Esophagus squamous epithelium (tissue), 5 donors: ENCODE data around the gene SHC1. TPM values are rescaled to one million over a fixed set of nuclear protein-coding genes. Genes with fewer than 3 reads are reported as not detected.

ENCODE experiments used
- DNase-seq: peaks from one replicate; lab custom pipeline; 2025; lab: John Stamatoyannopoulos, UW
- H3K27ac ChIP-seq, 4 donors: fragments of 200-600 bp; sonication (generic); one replicate each; pipeline ENCODE4 v1.5.1; 2016 to 2019; ENCODE audit warnings: mild to moderate bottlenecking in 1 of 4
- H3K27me3 ChIP-seq, 4 donors: fragments of 200-600 bp; sonication (generic); 1 replicate in 3 of 4; 2 replicates in 1 of 4; pipeline versions ENCODE4 v1.5.1 to v1.6.0; 2017 to 2021; ENCODE audit warnings: antibody characterized with exemption in 1 of 4
- H3K36me3 ChIP-seq, 3 donors: fragments of 200-600 bp; sonication (generic); one replicate each; pipeline ENCODE4 v1.5.1; 2016 to 2019
- H3K4me1 ChIP-seq, 3 donors: fragments of 200-600 bp; sonication (generic); one replicate each; pipeline ENCODE4 v1.5.1; 2017 to 2019
- H3K4me3 ChIP-seq, 4 donors: fragments of 200-600 bp; sonication (generic); 1 replicate in 3 of 4; 2 replicates in 1 of 4; pipeline ENCODE4 v1.5.1; 2016 to 2019; ENCODE audit warnings: mild to moderate bottlenecking in 2 of 4, moderate library complexity in 1 of 4
- H3K9me3 ChIP-seq, 3 donors: fragments of 200-600 bp; sonication (generic); one replicate each; pipeline ENCODE4 v1.5.1; 2016 to 2019
- POLR2A ChIP-seq, 4 donors: fragments of 450-650 bp; IDR thresholded peaks; one replicate each; pipeline ENCODE4 v1.6.1; 2017; ENCODE audit warnings: antibody characterized with exemption in 4 of 4, mild to moderate bottlenecking in 4 of 4, moderate library complexity in 3 of 4
- WGBS, 2 donors: methylation state at CpG; one replicate each; pipeline ENCODE4 v1.1.5; 2018; 5-methylcytosine and 5-hydroxymethylcytosine counted together
- intact Hi-C: fragments of 100-400 bp; cut with DNase I; formaldehyde crosslinking; loops from one replicate; pipeline ENCODE4 v1.15.0; 2022
- total RNA-seq, 4 donors: library from RNA; depleted of rRNA; stranded (reverse); fragments of >200 nt; gene quantifications; one replicate each; pipeline ENCODE4 v1.1.0, GENCODE V29; 2016
- TF ChIP-seq, protein P1 (sequence below), 6 experiments: fragments of 450-650 bp in 4 of 6; fragments of 200-600 bp in 2 of 6; sonication (generic) in 2 of 6; IDR thresholded peaks; one replicate each; pipeline ENCODE4 v1.5.1; 2016 to 2019; ENCODE audit warnings: antibody characterized with exemption in 6 of 6, mild to moderate bottlenecking in 4 of 6, moderate library complexity in 4 of 6
- donor health status: DM: yes; HTN: yes; CAD: no.

The SHC1 gene
- total RNA-seq, 4 donors from 2014 or later: 37.6 to 80.9 (median 65.8) TPM

GRCh38 chr1:154975409-154976059 is 5.0 kb upstream of the SHC1 start:
- no peaks in the 10 kb centered on the region for H3K27me3 ChIP-seq
- no peak for DNase-seq
- H3K4me1 ChIP-seq: peaks cover 26 to 54% (median 33%) of the 10 kb centered on the region in 3 donors
- intact Hi-C loops: no loop called here
- H3K27ac ChIP-seq: peak overlapping the region; percentile 96 to 99 (median 98)
- TF ChIP-seq POLR2A (IDR thresholded peaks at IDR 0.05): peak in 1 of 4 donors; percentile 33
- TF ChIP-seq, protein P1, sequence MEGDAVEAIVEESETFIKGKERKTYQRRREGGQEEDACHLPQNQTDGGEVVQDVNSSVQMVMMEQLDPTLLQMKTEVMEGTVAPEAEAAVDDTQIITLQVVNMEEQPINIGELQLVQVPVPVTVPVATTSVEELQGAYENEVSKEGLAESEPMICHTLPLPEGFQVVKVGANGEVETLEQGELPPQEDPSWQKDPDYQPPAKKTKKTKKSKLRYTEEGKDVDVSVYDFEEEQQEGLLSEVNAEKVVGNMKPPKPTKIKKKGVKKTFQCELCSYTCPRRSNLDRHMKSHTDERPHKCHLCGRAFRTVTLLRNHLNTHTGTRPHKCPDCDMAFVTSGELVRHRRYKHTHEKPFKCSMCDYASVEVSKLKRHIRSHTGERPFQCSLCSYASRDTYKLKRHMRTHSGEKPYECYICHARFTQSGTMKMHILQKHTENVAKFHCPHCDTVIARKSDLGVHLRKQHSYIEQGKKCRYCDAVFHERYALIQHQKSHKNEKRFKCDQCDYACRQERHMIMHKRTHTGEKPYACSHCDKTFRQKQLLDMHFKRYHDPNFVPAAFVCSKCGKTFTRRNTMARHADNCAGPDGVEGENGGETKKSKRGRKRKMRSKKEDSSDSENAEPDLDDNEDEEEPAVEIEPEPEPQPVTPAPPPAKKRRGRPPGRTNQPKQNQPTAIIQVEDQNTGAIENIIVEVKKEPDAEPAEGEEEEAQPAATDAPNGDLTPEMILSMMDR (IDR thresholded peaks at IDR 0.05): no peak
- peaks cover 0 to 27% (median 0%) of the 10 kb centered on the region in 3 donors for H3K36me3 ChIP-seq
- peak overlapping the region; percentile 53 to 79 (median 64) for H3K4me3 ChIP-seq
- WGBS, 2 donors: 0 to 1% methylated on average over 13 to 20 of the region's 24 CpGs
- no peaks in the 10 kb centered on the region for H3K9me3 ChIP-seq

GRCh38 chr1:154974808-154975408 is 4.4 kb upstream of the SHC1 start:
- H3K9me3 ChIP-seq: no peaks in the 10 kb centered on the region
- H3K4me3 ChIP-seq: peak overlapping the region; percentile 53 to 79 (median 64)
- peak in 3 of 4 donors; percentile 74 to 91 (median 78) for TF ChIP-seq POLR2A (IDR thresholded peaks at IDR 0.05)
- TF ChIP-seq, protein P1 (IDR thresholded peaks at IDR 0.05): peak in 2 of 6 experiments; percentile 9 to 12
- peaks cover 0 to 22% (median 0%) of the 10 kb centered on the region in 3 donors for H3K36me3 ChIP-seq
- DNase-seq: peak; percentile 77
- no peaks in the 10 kb centered on the region for H3K27me3 ChIP-seq
- H3K27ac ChIP-seq: peak overlapping the region; percentile 96 to 99 (median 98)
- intact Hi-C loops: no loop called here
- 0 to 1% methylated on average over 29 to 30 of the region's 30 CpGs for WGBS, 2 donors
- H3K4me1 ChIP-seq: peaks cover 32 to 60% (median 39%) of the 10 kb centered on the region in 3 donors

GRCh38 chr1:154974102-154974807 is 3.7 kb upstream of the SHC1 start, which contains the start of gene CKS1B:
Gene CKS1B (plus strand): TSS chr1:154974681. CDS start chr1:154974746, 65 bp downstream.
- H3K27ac ChIP-seq: peak within 1 kb of the TSS; percentile 96 to 99 (median 98)
- 0 to 1% methylated on average over 42 to 47 of the region's 47 CpGs for WGBS, 2 donors
- peak; percentile 95 for DNase-seq
- peaks cover 39 to 67% (median 46%) of the 10 kb centered on the region in 3 donors for H3K4me1 ChIP-seq
- peaks cover 0 to 22% (median 0%) of the 10 kb centered on the region in 3 donors for H3K36me3 ChIP-seq
- no peaks in the 10 kb centered on the region for H3K9me3 ChIP-seq
- intact Hi-C loops: no loop called here
- TF ChIP-seq POLR2A (IDR thresholded peaks at IDR 0.05): peak in 3 of 4 donors; percentile 65 to 70 (median 68)
- TF ChIP-seq, protein P1 (IDR thresholded peaks at IDR 0.05): peak in 1 of 6 experiments; percentile 18
- peak within 1 kb of the TSS; percentile 53 to 79 (median 64) for H3K4me3 ChIP-seq
- H3K27me3 ChIP-seq: no peaks in the 10 kb centered on the region

- TF ChIP-seq, protein P1 (IDR thresholded peaks at IDR 0.05): peak in 1 of 6 experiments; percentile 11
- peak in 3 of 4 donors; percentile 9 to 83 (median 45) for TF ChIP-seq POLR2A (IDR thresholded peaks at IDR 0.05)
- no peaks in the 10 kb centered on the region for H3K9me3 ChIP-seq
- intact Hi-C loops: no loop called here
- peaks cover 46 to 74% (median 53%) of the 10 kb centered on the region in 3 donors for H3K4me1 ChIP-seq
- H3K27me3 ChIP-seq: no peaks in the 10 kb centered on the region
- WGBS, 2 donors: 1 to 6% methylated on average over 31 to 37 of the region's 37 CpGs
- H3K4me3 ChIP-seq: peak overlapping the region; percentile 53 to 79 (median 64)
- DNase-seq: peak; percentile 85
- H3K36me3 ChIP-seq: peaks cover 0 to 24% (median 2%) of the 10 kb centered on the region in 3 donors
- H3K27ac ChIP-seq: peak overlapping the region; percentile 96 to 99 (median 98)
Observed at GRCh38 chr1:154973344-154974101, 3.0 kb upstream of the SHC1 start.
